CD4-positive, alpha-beta T cell treated with Interleukin-2 at 100 ng/mL for 4 hours (primary cell): Measurements from ENCODE around the gene CDH13.

Source experiments
- DNase-seq: peaks from one replicate; pipeline ENCODE4 v3.0.0-alpha.2; 2020; ENCODE audit warnings: low spot score

Gene CDH13

GRCh38 chr16:83685615-83686165 is 1058.9 kb downstream of the CDH13 start:
- DNase-seq = no peak

GRCh38 chr16:83686726-83687125 is 1060.0 kb downstream of the CDH13 start:
- no peak for DNase-seq

GRCh38 chr16:83689385-83689831 is 1062.6 kb downstream of the CDH13 start:
- no peak for DNase-seq

- DNase-seq = no peak
Observed at GRCh38 chr16:83692224-83692623, 1065.5 kb downstream of the CDH13 start.

- DNase-seq = no peak
Observed at GRCh38 chr16:83698964-83699363, 1072.2 kb downstream of the CDH13 start.

- no peak for DNase-seq
Observed at GRCh38 chr16:83699817-83700216, 1073.0 kb downstream of the CDH13 start.

GRCh38 chr16:83700918-83701317 is 1074.1 kb downstream of the CDH13 start:
- DNase-seq = no peak

GRCh38 chr16:83701494-83701893 is 1074.7 kb downstream of the CDH13 start:
- no peak for DNase-seq

GRCh38 chr16:83704656-83705055 is 1077.9 kb downstream of the CDH13 start:
- no peak for DNase-seq

- no peak for DNase-seq
Observed at GRCh38 chr16:83705856-83706255, 1079.1 kb downstream of the CDH13 start.

GRCh38 chr16:83706394-83706793 is 1079.6 kb downstream of the CDH13 start:
- DNase-seq = no peak

- DNase-seq = no peak
Observed at GRCh38 chr16:83711069-83711468, 1084.3 kb downstream of the CDH13 start.

GRCh38 chr16:83713597-83713996 is 1086.8 kb downstream of the CDH13 start:
- DNase-seq = no peak

GRCh38 chr16:83714286-83714685 is 1087.5 kb downstream of the CDH13 start:
- DNase-seq = no peak

- no peak for DNase-seq
Observed at GRCh38 chr16:83715217-83715920, 1088.6 kb downstream of the CDH13 start.

- no peak for DNase-seq
Observed at GRCh38 chr16:83717308-83717707, 1090.5 kb downstream of the CDH13 start.

- no peak for DNase-seq
Observed at GRCh38 chr16:83717814-83718213, 1091.0 kb downstream of the CDH13 start.

- DNase-seq = no peak
Observed at GRCh38 chr16:83720213-83720612, 1093.4 kb downstream of the CDH13 start.

GRCh38 chr16:83720981-83721380 is 1094.2 kb downstream of the CDH13 start:
- DNase-seq = no peak

GRCh38 chr16:83721676-83722075 is 1094.9 kb downstream of the CDH13 start:
- no peak for DNase-seq

GRCh38 chr16:83722456-83723183 is 1095.9 kb downstream of the CDH13 start:
- DNase-seq = no peak

- DNase-seq = no peak
Observed at GRCh38 chr16:83723244-83723643, 1096.5 kb downstream of the CDH13 start.

- DNase-seq = no peak
Observed at GRCh38 chr16:83723901-83724300, 1097.1 kb downstream of the CDH13 start.
